ENCODE data around the gene PDP2.

- TF ChIP-seq CTCF (conservative IDR thresholded peaks at IDR 0.05; ENCODE audit: low read length) = no peak
- no peak for TF ChIP-seq EZH2phosphoT487 (IDR thresholded peaks at IDR 0.05; ENCODE audit: borderline replicate concordance, low read depth, low read length)
These were observed 24.7 kb downstream of the PDP2 start for GRCh38 chr16:66904846-66905632.

All from OCI-LY7 (cell line).